H9 (cell line): Measurements from ENCODE around the gene NT5DC2. TPM values are rescaled to one million over a fixed set of nuclear protein-coding genes. Genes with fewer than 3 reads are reported as not detected.
A peak's percentile ranks its signal among the peaks of the same experiment; 100 is the strongest.

Experiments
- DNase-seq: peaks from one replicate; pipeline ENCODE4 v3.0.0-alpha.2; 2017
- H2AFZ ChIP-seq: one replicate; pipeline ENCODE4 v1.6.1; 2013; ENCODE audit warnings: mild to moderate bottlenecking, low read length, control low read depth, moderate library complexity
- H2AK5ac ChIP-seq: 2 replicates; pipeline ENCODE4 v1.6.1; 2013; ENCODE audit warnings: low read length, control low read depth, mixed read lengths; ENCODE audit not compliant: insufficient read length
- H2BK120ac ChIP-seq: one replicate; pipeline ENCODE4 v1.6.1; 2013; ENCODE audit warnings: low read depth, mild to moderate bottlenecking, low read length, control low read depth, inconsistent platforms; ENCODE audit not compliant: poor library complexity, severe bottlenecking
- H2BK12ac ChIP-seq: 2 replicates; pipeline ENCODE4 v1.6.1; 2013; ENCODE audit warnings: low read length, control low read depth, mixed read lengths, low read depth; ENCODE audit not compliant: insufficient read length
- H2BK15ac ChIP-seq: 2 replicates; pipeline ENCODE4 v1.6.1; 2013; ENCODE audit warnings: low read depth, low read length, control low read depth
- H2BK20ac ChIP-seq: one replicate; pipeline ENCODE4 v1.6.1; 2013; ENCODE audit warnings: low read depth, mild to moderate bottlenecking, low read length, control low read depth, inconsistent platforms; ENCODE audit not compliant: poor library complexity, severe bottlenecking
- H2BK5ac ChIP-seq: 2 replicates; pipeline ENCODE4 v1.6.1; 2013; ENCODE audit warnings: low read length, control low read depth, mixed read lengths; ENCODE audit not compliant: insufficient read length
- H3K14ac ChIP-seq: 2 replicates; pipeline ENCODE4 v1.6.1; 2013; ENCODE audit warnings: low read length, control low read depth; ENCODE audit not compliant: insufficient read depth
- H3K18ac ChIP-seq: 2 replicates; pipeline ENCODE4 v1.6.1; 2013; ENCODE audit warnings: low read depth, mild to moderate bottlenecking, mixed read lengths, low read length, control low read depth; ENCODE audit not compliant: insufficient read length
- H3K23ac ChIP-seq: 2 replicates; pipeline ENCODE4 v1.6.1; 2013; ENCODE audit warnings: low read length, control low read depth, mixed read lengths, low read depth; ENCODE audit not compliant: insufficient read length
- H3K23me2 ChIP-seq: 2 replicates; pipeline ENCODE4 v1.6.1; 2013; ENCODE audit warnings: low read depth, mild to moderate bottlenecking, mixed read lengths, low read length, control low read depth; ENCODE audit not compliant: insufficient read length, poor library complexity, severe bottlenecking
- H3K27ac ChIP-seq: 2 replicates; pipeline ENCODE4 v1.5.1; 2013; ENCODE audit warnings: low read length, control low read depth, mixed read lengths, low read depth; ENCODE audit not compliant: insufficient read length
- H3K27me3 ChIP-seq: 2 replicates; pipeline ENCODE4 v1.6.1; 2013; ENCODE audit warnings: low read length, control low read depth, inconsistent platforms; ENCODE audit not compliant: insufficient read depth
- H3K4ac ChIP-seq: 2 replicates; pipeline ENCODE4 v1.6.1; 2013; ENCODE audit warnings: low read depth, mild to moderate bottlenecking, control low read depth, inconsistent platforms, low read length, moderate library complexity
- H3K4me1 ChIP-seq: 2 replicates; pipeline ENCODE4 v1.6.1; 2013; ENCODE audit warnings: low read length, control low read depth, inconsistent platforms; ENCODE audit not compliant: insufficient read depth
- H3K4me2 ChIP-seq: 2 replicates; pipeline ENCODE4 v1.6.1; 2013; ENCODE audit warnings: low read length, control low read depth, mixed read lengths; ENCODE audit not compliant: insufficient read length, insufficient read depth
- H3K56ac ChIP-seq: 2 replicates; pipeline ENCODE4 v1.6.1; 2013; ENCODE audit warnings: low read depth, mild to moderate bottlenecking, mixed read lengths, low read length, control low read depth; ENCODE audit not compliant: insufficient read length
- H3K79me1 ChIP-seq: 2 replicates; pipeline ENCODE4 v1.6.1; 2013; ENCODE audit warnings: low read depth, mild to moderate bottlenecking, moderate library complexity, low read length, control low read depth, inconsistent platforms; ENCODE audit not compliant: insufficient read depth, poor library complexity, severe bottlenecking
- H3K79me2 ChIP-seq: 2 replicates; pipeline ENCODE4 v1.6.1; 2013; ENCODE audit warnings: low read length, control low read depth, inconsistent platforms; ENCODE audit not compliant: insufficient read depth
- H3K9ac ChIP-seq: 2 replicates; pipeline ENCODE4 v1.6.1; 2013; ENCODE audit warnings: low read length, control low read depth, mixed read lengths; ENCODE audit not compliant: insufficient read length; ENCODE audit errors: extremely low read depth
- H3K9me3 ChIP-seq: one replicate; pipeline ENCODE4 v1.6.1; 2013; ENCODE audit warnings: low read depth, low read length, inconsistent platforms; ENCODE audit not compliant: control insufficient read depth
- H3T11ph ChIP-seq: one replicate; pipeline ENCODE4 v1.6.1; 2013; ENCODE audit warnings: mild to moderate bottlenecking, low read length, control low read depth, inconsistent platforms
- H4K20me1 ChIP-seq: one replicate; pipeline ENCODE4 v1.6.1; 2013; ENCODE audit not compliant: control insufficient read depth, insufficient read length, insufficient read depth
- H4K5ac ChIP-seq: 2 replicates; pipeline ENCODE4 v1.6.1; 2013; ENCODE audit warnings: low read depth, mild to moderate bottlenecking, mixed read lengths, low read length, control low read depth; ENCODE audit not compliant: insufficient read length
- H4K8ac ChIP-seq: replicated peaks from 2 replicates; pipeline ENCODE4 v1.6.1; 2013; ENCODE audit warnings: low read length, control low read depth, mixed read lengths, low read depth; ENCODE audit not compliant: insufficient read length
- H4K91ac ChIP-seq: 2 replicates; pipeline ENCODE4 v1.6.1; 2013; ENCODE audit warnings: low read depth, mild to moderate bottlenecking, moderate library complexity, mixed read lengths, low read length, control low read depth; ENCODE audit not compliant: insufficient read length
- H3K27ac Mint-ChIP-seq, 3 experiments: 2 replicates in 2 of 3; 3 replicates in 1 of 3; pipeline ENCODE4 v1.8.0; 2020 to 2021; ENCODE audit warnings: mixed read lengths in 3 of 3, mild to moderate bottlenecking in 1 of 3, moderate library complexity in 1 of 3
- H3K27me3 Mint-ChIP-seq: 2 replicates; pipeline ENCODE4 v1.8.0; 2021; ENCODE audit warnings: low read depth, mild to moderate bottlenecking, moderate library complexity, mixed read lengths
- H3K36me3 Mint-ChIP-seq, 3 experiments: 2 replicates in 2 of 3; 3 replicates in 1 of 3; pipeline ENCODE4 v1.8.0; 2020 to 2021; ENCODE audit warnings: low read depth in 3 of 3, mixed read lengths in 3 of 3; ENCODE audit not compliant: insufficient read depth in 1 of 3
- H3K4me1 Mint-ChIP-seq, 2 experiments: 2 replicates each; pipeline ENCODE4 v1.8.0; 2020; ENCODE audit warnings: mixed read lengths in 2 of 2
- H3K4me3 Mint-ChIP-seq, 2 experiments: 2 replicates in 1 of 2; 3 replicates in 1 of 2; pipeline ENCODE4 v1.8.0; 2020 to 2021; ENCODE audit warnings: mild to moderate bottlenecking in 2 of 2, mixed read lengths in 2 of 2, moderate library complexity in 1 of 2
- H3K9me3 Mint-ChIP-seq, 2 experiments: 2 replicates in 1 of 2; 3 replicates in 1 of 2; pipeline ENCODE4 v1.8.0; 2020; ENCODE audit warnings: mild to moderate bottlenecking in 2 of 2, mixed read lengths in 2 of 2, moderate library complexity in 1 of 2
- CTCF ChIP-seq: fragments of 200-600 bp; sonication (generic); conservative IDR thresholded peaks from 3 replicates; pipeline ENCODE4 v1.8.0; 2021; ENCODE audit warnings: antibody characterized with exemption, mild to moderate bottlenecking
- WGBS: extraction: QIAGEN DNeasy Blood & Tissue Kit; methylation state at CpG from one replicate; pipeline ENCODE4 v1.1.7; 2013; ENCODE audit warnings: missing lambda C conversion rate, low lambda C conversion rate, mixed read lengths; ENCODE audit not compliant: insufficient read length; ENCODE audit errors: extremely low coverage; 5-methylcytosine and 5-hydroxymethylcytosine counted together
- total RNA-seq: library from RNA; stranded (reverse); gene quantifications from 2 replicates; pipeline ENCODE4 v1.2.1, GENCODE V29; 2021

NT5DC2 gene
- total RNA-seq, 1 experiment from 2014 or later = 444 TPM

GRCh38 chr3:52509753-52510328 lies 23.8 kb downstream of the NT5DC2 start:
- Histone ChIP-seq H3K27ac (no peak overlapping the region), H3K56ac (no peak overlapping the region), H4K20me1 (peaks cover 3% of the 10 kb centered on the region), H2BK20ac (no peak overlapping the region), H3K14ac (no peak overlapping the region; the same call in 1 of the 2 replicates), H3K23me2 (no peaks in the 10 kb centered on the region), H4K5ac (no peak overlapping the region), H3K4me1 (no peaks in the 10 kb centered on the region), H2AK5ac (no peak overlapping the region), H2BK15ac (no peak overlapping the region), H2BK12ac (no peak overlapping the region), H3K79me2 (no peaks in the 10 kb centered on the region), H3K18ac (no peak overlapping the region), H3K27me3 (no peaks in the 10 kb centered on the region), H2AFZ (no peak overlapping the region), H3K79me1 (no peaks in the 10 kb centered on the region), H3K4me2 (no peak overlapping the region), H3K9ac (no peak overlapping the region), H3K4ac (no peak overlapping the region), H2BK120ac (no peak overlapping the region), H2BK5ac (no peak overlapping the region), H3K23ac (no peak overlapping the region), H4K8ac (no peak overlapping the region), H3K9me3 (no peaks in the 10 kb centered on the region), H3T11ph (no peak overlapping the region), H4K91ac (no peak overlapping the region)
- H3K36me3 Mint-ChIP-seq = no peaks in the 10 kb centered on the region; a peak in 1 of 7 replicates
- H3K27ac Mint-ChIP-seq = peak overlapping the region in 1 of 3 experiments; percentile 44; a peak in 1 of 7 replicates
- no peak for DNase-seq
- peaks cover 10 to 20% of the 10 kb centered on the region in 2 experiments for H3K4me1 Mint-ChIP-seq
- TF ChIP-seq CTCF = no peak
- no peaks in the 10 kb centered on the region; the same call in 1 of the 2 replicates for H3K27me3 Mint-ChIP-seq
- no CpG with 5 or more reads among the region's 12 CpGs for WGBS
- no peaks in the 10 kb centered on the region for H3K9me3 Mint-ChIP-seq
- no peak overlapping the region for H3K4me3 Mint-ChIP-seq
